ENCODE data around the gene RSAD1. TPM values are rescaled to one million over a fixed set of nuclear protein-coding genes. Genes with fewer than 3 reads are reported as not detected.

RSAD1 gene
- total and polyA plus RNA-seq, 2 donors (not counting 3 experiments of a cell fraction or from before 2014, with no cell fraction given) = 20.3 to 35.5 TPM

DNA sequence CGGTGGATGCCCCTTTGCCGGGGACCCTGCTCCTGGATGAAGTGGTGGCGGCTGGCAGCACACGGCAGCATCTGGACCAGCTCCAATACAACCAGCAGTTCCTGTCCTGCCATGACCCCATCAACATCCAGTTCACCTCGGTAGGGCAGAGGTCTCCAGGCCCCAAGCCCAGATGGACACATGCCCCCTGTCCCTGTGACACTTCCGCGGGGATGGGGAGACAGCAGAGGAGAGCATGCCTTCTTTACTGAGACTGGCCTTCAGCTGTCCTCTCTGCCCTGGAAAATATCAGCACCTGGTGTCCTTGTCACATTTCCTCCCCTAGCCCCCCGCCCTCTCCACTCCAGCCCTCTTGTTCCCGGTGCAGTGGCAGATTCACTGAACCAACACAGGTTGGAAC is 16.2 kb upstream of the RSAD1 start:
- Histone ChIP-seq H3K9me3 (replicated peaks; ENCODE audit: control insufficient read depth, insufficient read depth, low read length) (no peaks in the 10 kb centered on the region), H3K36me3 (ENCODE audit: control insufficient read depth in 2 of 2, extremely low read depth in 1 of 2, insufficient read depth in 2 of 2, low read length in 2 of 2) (no peaks in the 10 kb centered on the region), H3K4me3 (replicated peaks in 1 of 3; ENCODE audit: insufficient read depth in 1 of 3, low read depth in 1 of 3, low read length in 3 of 3) (no peak overlapping the region), H3K9me1 (replicated peaks; ENCODE audit: control insufficient read depth, extremely low read depth, insufficient read depth, low read length) (no peaks in the 10 kb centered on the region), H2AFZ (ENCODE audit: low read depth, low read length) (no peak overlapping the region), H3K27ac (ENCODE audit: insufficient read depth, low read depth, low read length) (no peak overlapping the region), H3K79me2 (ENCODE audit: control insufficient read depth, insufficient read depth, low read length) (no peaks in the 10 kb centered on the region), H3K27me3 (ENCODE audit: control insufficient read depth in 2 of 2, insufficient read depth in 2 of 2, low read length in 2 of 2) (peaks cover 0 to 4% of the 10 kb centered on the region in 2 experiments), H4K20me1 (replicated peaks; ENCODE audit: control insufficient read depth, extremely low read depth, insufficient read depth, low read length) (no peaks in the 10 kb centered on the region), H3K4me2 (ENCODE audit: insufficient read depth, low read length) (no peak overlapping the region), H3K9ac (replicated peaks; ENCODE audit: extremely low read depth, insufficient read depth, low read length) (no peak overlapping the region), H3K4me1 (ENCODE audit: control insufficient read depth, extremely low read depth, insufficient read depth, low read length) (no peaks in the 10 kb centered on the region)
- TF ChIP-seq MYC (IDR thresholded peaks at IDR 0.05; ENCODE audit: low read depth, low read length) (no peak), JUN (IDR thresholded peaks at IDR 0.05; ENCODE audit: borderline replicate concordance, insufficient read depth, insufficient read length, low read depth) (no peak), FOS (IDR thresholded peaks at IDR 0.05; ENCODE audit: borderline replicate concordance, insufficient read depth, low read length) (no peak), EZH2 (IDR thresholded peaks at IDR 0.05; ENCODE audit: borderline replicate concordance, low read depth, low read length, severe bottlenecking) (no peak), POLR2AphosphoS5 (IDR thresholded peaks at IDR 0.05; ENCODE audit: insufficient read depth, low read depth, low read length) (no peak), POLR2A (IDR thresholded peaks at IDR 0.05; ENCODE audit: low read depth, low read length) (no peak)
- TF ChIP-seq, protein P1, sequence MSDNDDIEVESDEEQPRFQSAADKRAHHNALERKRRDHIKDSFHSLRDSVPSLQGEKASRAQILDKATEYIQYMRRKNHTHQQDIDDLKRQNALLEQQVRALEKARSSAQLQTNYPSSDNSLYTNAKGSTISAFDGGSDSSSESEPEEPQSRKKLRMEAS (IDR thresholded peaks at IDR 0.05; ENCODE audit: insufficient read depth, insufficient read length) = no peak
- no TSS peak for BruUV-seq (replicated peaks)
- intact Hi-C loops (cut with micrococcal nuclease) (no loop called here), dilution Hi-C loops (cut with MboI; ENCODE audit: extremely low pct_ligation_motif_present, low sequenced_read_pairs) (no loop called here)
- FAIRE-seq (no peak), DNase-seq (ENCODE audit: low read depth, low spot score) (no peak)
- ChIA-PET POLR2A (no interaction called here), CTCF (no interaction called here)

DNA sequence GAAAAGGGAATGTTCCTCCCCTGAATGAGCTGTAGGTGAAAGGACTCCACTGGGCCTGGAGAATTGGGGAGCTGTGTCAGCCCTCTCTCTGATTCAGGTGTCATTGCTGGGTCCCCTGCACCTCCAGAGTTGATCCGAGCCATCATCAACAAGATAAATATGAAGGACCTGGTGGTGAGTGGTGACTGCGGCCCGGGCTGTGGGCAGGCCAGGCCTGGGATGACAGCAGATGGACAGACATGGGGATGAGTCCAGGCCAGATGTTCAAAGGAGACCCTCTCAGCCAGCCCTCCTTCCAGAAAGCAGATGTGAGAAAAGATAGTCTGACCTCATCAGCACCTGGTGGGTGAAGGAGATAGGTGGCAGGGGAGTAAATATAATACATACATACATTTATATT is 14.5 kb upstream of the RSAD1 start:
- POLR2A ChIA-PET = interaction anchor here (0.5 kb wide), 1 partner anchor 186 kb away, joined by 4 read pairs; no protein-coding TSS in a partner anchor

More for the DNA sequence above, 14.5 kb upstream of the RSAD1 start:
- Histone ChIP-seq H3K79me2 (ENCODE audit: control insufficient read depth, insufficient read depth, low read length) (no peaks in the 10 kb centered on the region), H3K4me2 (ENCODE audit: insufficient read depth, low read length) (no peak overlapping the region), H3K4me3 (replicated peaks in 1 of 3; ENCODE audit: insufficient read depth in 1 of 3, low read depth in 1 of 3, low read length in 3 of 3) (no peak overlapping the region), H3K9me1 (replicated peaks; ENCODE audit: control insufficient read depth, extremely low read depth, insufficient read depth, low read length) (no peaks in the 10 kb centered on the region), H3K36me3 (ENCODE audit: control insufficient read depth in 2 of 2, extremely low read depth in 1 of 2, insufficient read depth in 2 of 2, low read length in 2 of 2) (no peaks in the 10 kb centered on the region), H3K4me1 (ENCODE audit: control insufficient read depth, extremely low read depth, insufficient read depth, low read length) (no peaks in the 10 kb centered on the region), H2AFZ (ENCODE audit: low read depth, low read length) (no peak overlapping the region), H3K27me3 (ENCODE audit: control insufficient read depth in 2 of 2, insufficient read depth in 2 of 2, low read length in 2 of 2) (peaks cover 15 to 17% of the 10 kb centered on the region in 2 experiments), H4K20me1 (replicated peaks; ENCODE audit: control insufficient read depth, extremely low read depth, insufficient read depth, low read length) (no peaks in the 10 kb centered on the region), H3K9ac (replicated peaks; ENCODE audit: extremely low read depth, insufficient read depth, low read length) (no peak overlapping the region), H3K9me3 (replicated peaks; ENCODE audit: control insufficient read depth, insufficient read depth, low read length) (no peaks in the 10 kb centered on the region), H3K27ac (ENCODE audit: insufficient read depth, low read depth, low read length) (no peak overlapping the region)
- CTCF ChIA-PET = interaction anchor here (1.5 kb wide), 1 partner anchor 67 kb away, joined by 4 read pairs; the partner anchor contains the start of gene LRRC59
- TF ChIP-seq MYC (IDR thresholded peaks at IDR 0.05; ENCODE audit: low read depth, low read length) = no peak
- TF ChIP-seq FOS (IDR thresholded peaks at IDR 0.05; ENCODE audit: borderline replicate concordance, insufficient read depth, low read length) = no peak
- DNase-seq (ENCODE audit: low read depth, low spot score) (no peak), FAIRE-seq (no peak)
- dilution Hi-C loops (cut with MboI; ENCODE audit: extremely low pct_ligation_motif_present, low sequenced_read_pairs) = no loop called here
- intact Hi-C loops (cut with micrococcal nuclease) = no loop called here
- BruUV-seq (replicated peaks) = no TSS peak
